WTC11 (cell line): ENCODE results near the gene ZNF501.

Experiments used
- CTCF ChIP-seq: fragments of 200-600 bp; IDR thresholded peaks from 2 replicates; pipeline ENCODE4 v1.8.0; 2022; ENCODE audit warnings: antibody characterized with exemption
- JUN ChIP-seq: sonication (generic); formaldehyde crosslinking; IDR thresholded peaks from 2 replicates; pipeline ENCODE4 v1.8.0; 2023; ENCODE audit warnings: mild to moderate bottlenecking, missing genetic modification reagents
- NFYB ChIP-seq: sonication (generic); formaldehyde crosslinking; conservative IDR thresholded peaks from 2 replicates; pipeline ENCODE4 v1.8.0; 2022; ENCODE audit warnings: low read depth, missing genetic modification reagents
- USF1 ChIP-seq: sonication (generic); formaldehyde crosslinking; IDR thresholded peaks from 2 replicates; pipeline ENCODE4 v1.8.0; 2022; ENCODE audit warnings: mild to moderate bottlenecking, missing genetic modification reagents
- ZNF423 ChIP-seq: fragments of 250-450 bp; sonication (Bioruptor Pico); IDR thresholded peaks from 2 replicates; pipeline ENCODE4 v2.1.2; 2022; ENCODE audit warnings: mild to moderate bottlenecking, moderate library complexity

- no peak for TF ChIP-seq CTCF
- no peak for TF ChIP-seq ZNF423 (CRISPR knock-in tag)
- no peak for TF ChIP-seq JUN (CRISPR knock-in tag)
- no peak for TF ChIP-seq NFYB (CRISPR knock-in tag)
- TF ChIP-seq USF1 (CRISPR knock-in tag), result no peak
Measured at GRCh38 chr3:44734646-44735168, 5.3 kb downstream of the ZNF501 start.
